Activated CD4-positive, alpha-beta T cell treated with anti-CD3 and anti-CD28 coated beads, Interleukin-2, amount 10 ng/mL, durations not matched to agents 7 days and 5 days (primary cell): ENCODE data around the gene CD55. TPM values are rescaled to one million over a fixed set of nuclear protein-coding genes. Genes with fewer than 3 reads are reported as not detected.

Source experiments
- CTCF ChIA-PET: fragments of 350-600 bp; sonication (Branson Sonifier 250); formaldehyde crosslinking; loops from one replicate; lab custom pipeline; 2021; ENCODE audit warnings: antibody characterized with exemption; lab: Charles Lee
- POLR2A ChIA-PET: fragments of 350-600 bp; sonication (Branson Sonifier 250); formaldehyde crosslinking; loops from one replicate; lab custom pipeline; 2021; ENCODE audit warnings: antibody characterized with exemption; lab: Charles Lee
- DNase-seq: peaks from one replicate; pipeline ENCODE4 v3.0.0-alpha.2; 2020
- H3K27ac Mint-ChIP-seq: one replicate; pipeline ENCODE4 v1.8.0; 2021; ENCODE audit warnings: mild to moderate bottlenecking, moderate library complexity, mixed read lengths
- H3K27me3 Mint-ChIP-seq: one replicate; pipeline ENCODE4 v1.8.0; 2021; ENCODE audit warnings: mixed read lengths
- H3K36me3 Mint-ChIP-seq: one replicate; pipeline ENCODE4 v1.8.0; 2021; ENCODE audit warnings: low read depth, mixed read lengths
- H3K4me1 Mint-ChIP-seq: one replicate; pipeline ENCODE4 v1.8.0; 2021; ENCODE audit warnings: mixed read lengths
- H3K4me3 Mint-ChIP-seq: one replicate; pipeline ENCODE4 v1.8.0; 2021; ENCODE audit warnings: mild to moderate bottlenecking, moderate library complexity, mixed read lengths
- H3K9me3 Mint-ChIP-seq: one replicate; pipeline ENCODE4 v1.8.0; 2021; ENCODE audit warnings: mixed read lengths
- total RNA-seq, 2 experiments: library from RNA; stranded (reverse); gene quantifications; one replicate each; pipeline ENCODE4 v1.2.3, GENCODE V29; 2021

The CD55 gene
- total RNA-seq, 2 experiments from 2014 or later, result 92.0 to 117 TPM

DNA sequence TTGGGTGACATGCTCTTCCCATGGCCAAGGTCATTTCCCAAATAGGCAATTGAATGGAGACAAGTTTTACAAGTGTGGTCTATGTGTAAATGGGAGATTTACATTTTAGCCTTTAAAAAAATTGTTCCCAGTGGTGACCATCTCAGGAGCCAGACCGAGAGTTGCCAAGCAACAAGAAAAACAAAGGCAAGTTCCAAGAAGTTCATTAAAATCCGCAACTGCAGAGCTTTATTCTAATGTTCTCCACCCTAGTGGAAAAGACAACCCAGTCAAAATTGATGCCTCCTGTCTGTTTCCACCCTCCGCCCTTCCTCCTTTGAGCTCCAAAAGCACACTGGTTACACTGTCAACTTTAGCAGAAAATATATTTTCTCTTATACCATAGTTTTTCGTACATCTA, 33.2 kb upstream of the CD55 start:
- H3K9me3 Mint-ChIP-seq, result peaks cover 35% of the 10 kb centered on the region
- H3K36me3 Mint-ChIP-seq, result peaks cover 20% of the 10 kb centered on the region
- H3K4me3 Mint-ChIP-seq, result no peak overlapping the region
- ChIA-PET POLR2A (no interaction called here), CTCF (interaction anchor here (1.0 kb wide), 1 partner anchor 18 kb away, joined by 4 read pairs; no protein-coding TSS in a partner anchor)
- H3K27ac Mint-ChIP-seq, result no peak overlapping the region
- H3K27me3 Mint-ChIP-seq, result no peaks in the 10 kb centered on the region
- H3K4me1 Mint-ChIP-seq, result peaks cover 30% of the 10 kb centered on the region
- DNase-seq, result no peak

DNA sequence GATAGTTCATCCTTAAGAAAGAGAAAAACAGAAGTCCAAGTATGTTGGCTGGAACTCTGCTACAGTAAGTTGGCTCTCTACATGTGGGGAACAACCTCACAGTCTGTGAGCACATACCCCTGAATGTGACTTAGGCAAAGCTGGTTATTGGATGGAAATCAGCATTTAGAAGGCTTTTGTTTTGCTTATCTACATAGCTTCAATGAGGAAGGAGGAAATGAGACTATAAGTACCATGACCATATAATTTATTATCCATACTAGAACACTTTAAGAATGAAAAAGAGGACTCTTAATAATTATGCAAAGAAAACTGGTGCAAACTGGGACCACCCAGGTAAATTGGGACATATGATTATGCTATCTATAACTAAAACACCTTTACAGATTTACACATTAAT, 31.7 kb upstream of the CD55 start:
- Mint-ChIP-seq H3K9me3 (peaks cover 38% of the 10 kb centered on the region), H3K27ac (no peak overlapping the region), H3K4me1 (peaks cover 17% of the 10 kb centered on the region), H3K27me3 (no peaks in the 10 kb centered on the region), H3K4me3 (no peak overlapping the region), H3K36me3 (peaks cover 20% of the 10 kb centered on the region)
- CTCF ChIA-PET, result no interaction called here
- POLR2A ChIA-PET, result no interaction called here
- DNase-seq, result no peak

DNA sequence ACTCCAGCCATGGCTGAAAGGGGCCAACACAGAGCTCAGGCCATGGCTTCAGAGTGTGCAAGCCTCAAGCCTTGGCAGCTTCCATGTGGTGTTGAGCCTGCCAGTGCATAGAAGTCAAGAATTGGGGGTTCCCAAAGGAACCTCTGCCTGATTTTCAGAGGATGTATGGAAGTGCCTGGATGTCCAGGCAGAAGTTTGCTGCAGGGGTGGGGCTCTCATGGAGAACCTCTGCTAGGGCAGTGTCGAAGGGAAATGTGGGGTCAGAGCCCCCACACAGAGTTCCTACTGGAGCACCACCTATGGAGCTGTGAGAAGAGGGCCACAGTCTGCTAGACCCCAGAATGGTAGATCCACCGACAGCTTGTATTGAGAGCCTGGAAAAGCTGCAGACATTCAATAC, 29.8 kb upstream of the CD55 start:
- H3K27ac Mint-ChIP-seq, result no peak overlapping the region
- DNase-seq, result no peak
- ChIA-PET CTCF (interaction anchor here (0.8 to 1.2 kb wide), 2 partner anchors 10 to 29 kb away, joined by 3 read pairs; no protein-coding TSS in a partner anchor), POLR2A (no interaction called here)
- peaks cover 13% of the 10 kb centered on the region for H3K36me3 Mint-ChIP-seq
- H3K4me3 Mint-ChIP-seq, result no peak overlapping the region
- no peaks in the 10 kb centered on the region for H3K27me3 Mint-ChIP-seq
- H3K4me1 Mint-ChIP-seq, result peaks cover 3% of the 10 kb centered on the region
- H3K9me3 Mint-ChIP-seq, result peaks cover 32% of the 10 kb centered on the region

DNA sequence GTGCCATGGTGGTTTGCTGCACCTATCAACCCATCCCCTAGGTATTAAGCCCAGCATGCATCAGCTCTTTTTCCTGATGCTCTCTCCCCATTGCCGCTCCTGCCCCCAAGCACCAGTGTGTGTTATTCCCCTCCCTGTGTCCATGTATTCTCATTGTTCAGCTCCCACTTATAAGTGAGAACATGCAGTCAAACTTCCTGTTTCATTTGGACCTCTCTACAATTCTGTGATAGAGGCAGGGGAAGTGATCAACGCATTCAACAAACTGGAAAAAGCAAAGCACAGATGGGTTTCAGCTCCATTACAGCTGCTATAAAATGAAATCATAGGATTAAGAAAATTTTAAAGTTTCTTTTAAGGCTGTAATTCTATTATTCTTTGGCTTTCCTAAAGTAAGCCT, 23.3 kb upstream of the CD55 start:
- Mint-ChIP-seq H3K36me3 (peaks cover 5% of the 10 kb centered on the region), H3K27me3 (no peaks in the 10 kb centered on the region), H3K4me3 (no peak overlapping the region), H3K27ac (no peak overlapping the region), H3K4me1 (peaks cover 16% of the 10 kb centered on the region), H3K9me3 (peaks cover 12% of the 10 kb centered on the region)
- no peak for DNase-seq
- ChIA-PET POLR2A (no interaction called here), CTCF (interaction anchor here (1.5 kb wide), 1 partner anchor 21 kb away, joined by 4 read pairs; no protein-coding TSS in a partner anchor)

DNA sequence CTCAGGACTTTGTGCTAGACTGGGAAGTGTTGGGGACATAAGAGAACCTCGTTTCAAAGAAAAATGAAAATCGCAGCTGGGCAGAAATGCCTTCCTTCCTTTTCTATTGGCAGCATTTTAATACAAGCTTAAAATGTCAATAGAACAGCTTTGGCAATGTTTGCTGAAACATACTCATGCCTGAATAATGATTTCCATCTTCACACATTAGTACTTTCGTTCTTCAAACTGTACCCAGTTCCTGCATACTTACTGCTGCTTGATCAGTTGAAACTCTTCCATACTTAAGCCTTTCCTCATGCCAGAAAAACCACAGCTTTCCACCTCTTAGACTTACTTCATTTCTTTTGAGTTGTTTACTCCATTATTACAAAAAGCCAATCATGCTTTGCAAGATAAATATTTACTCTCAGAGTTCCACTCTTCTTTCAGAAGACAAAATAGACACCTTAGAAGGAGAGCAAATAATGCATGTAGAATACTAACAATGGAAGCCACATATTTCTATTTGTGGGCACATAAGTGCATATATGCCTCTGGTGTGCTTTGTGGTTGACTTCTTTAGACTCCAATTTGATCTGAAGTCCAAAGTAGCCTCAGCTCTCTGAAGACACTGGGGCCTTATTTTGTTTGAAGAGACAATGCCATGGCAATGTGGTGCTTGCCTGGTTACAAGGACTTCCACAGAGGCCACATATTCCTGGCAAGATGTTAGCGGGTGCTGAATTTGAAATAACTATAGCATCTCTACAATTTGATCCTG, 22.7 kb upstream of the CD55 start:
- DNase-seq, result no peak
- peaks cover 13% of the 10 kb centered on the region for H3K9me3 Mint-ChIP-seq
- ChIA-PET POLR2A (no interaction called here), CTCF (interaction anchor here (1.5 kb wide), 1 partner anchor 21 kb away, joined by 4 read pairs; no protein-coding TSS in a partner anchor)
- H3K36me3 Mint-ChIP-seq, result peaks cover 8% of the 10 kb centered on the region
- no peaks in the 10 kb centered on the region for H3K27me3 Mint-ChIP-seq
- H3K4me1 Mint-ChIP-seq, result peaks cover 16% of the 10 kb centered on the region
- H3K27ac Mint-ChIP-seq, result no peak overlapping the region
- no peak overlapping the region for H3K4me3 Mint-ChIP-seq

DNA sequence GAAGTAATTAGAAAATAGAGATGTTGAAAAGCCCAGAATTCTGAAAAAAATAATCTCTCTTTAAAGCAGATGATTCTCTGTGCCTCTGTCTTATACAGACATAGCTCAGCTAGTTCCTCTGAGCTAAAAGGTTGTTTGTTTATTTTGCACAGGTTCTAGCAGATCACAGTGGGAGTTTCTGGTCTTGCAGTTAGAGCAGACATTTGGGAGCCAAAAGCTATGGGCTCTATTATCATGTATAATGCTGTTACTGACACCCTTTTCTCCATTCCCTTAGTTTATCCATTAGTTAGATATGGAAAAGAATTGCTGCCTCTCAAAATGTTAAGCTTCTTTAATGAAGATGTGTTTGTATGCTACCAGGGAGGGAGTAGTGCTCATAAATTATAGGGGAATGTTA, 20.5 kb upstream of the CD55 start:
- no peak overlapping the region for H3K27ac Mint-ChIP-seq
- DNase-seq, result no peak
- H3K27me3 Mint-ChIP-seq, result no peaks in the 10 kb centered on the region
- ChIA-PET POLR2A (no interaction called here), CTCF (no interaction called here)
- H3K4me1 Mint-ChIP-seq, result peaks cover 16% of the 10 kb centered on the region
- H3K36me3 Mint-ChIP-seq, result peaks cover 8% of the 10 kb centered on the region
- peaks cover 18% of the 10 kb centered on the region for H3K9me3 Mint-ChIP-seq
- no peak overlapping the region for H3K4me3 Mint-ChIP-seq

DNA sequence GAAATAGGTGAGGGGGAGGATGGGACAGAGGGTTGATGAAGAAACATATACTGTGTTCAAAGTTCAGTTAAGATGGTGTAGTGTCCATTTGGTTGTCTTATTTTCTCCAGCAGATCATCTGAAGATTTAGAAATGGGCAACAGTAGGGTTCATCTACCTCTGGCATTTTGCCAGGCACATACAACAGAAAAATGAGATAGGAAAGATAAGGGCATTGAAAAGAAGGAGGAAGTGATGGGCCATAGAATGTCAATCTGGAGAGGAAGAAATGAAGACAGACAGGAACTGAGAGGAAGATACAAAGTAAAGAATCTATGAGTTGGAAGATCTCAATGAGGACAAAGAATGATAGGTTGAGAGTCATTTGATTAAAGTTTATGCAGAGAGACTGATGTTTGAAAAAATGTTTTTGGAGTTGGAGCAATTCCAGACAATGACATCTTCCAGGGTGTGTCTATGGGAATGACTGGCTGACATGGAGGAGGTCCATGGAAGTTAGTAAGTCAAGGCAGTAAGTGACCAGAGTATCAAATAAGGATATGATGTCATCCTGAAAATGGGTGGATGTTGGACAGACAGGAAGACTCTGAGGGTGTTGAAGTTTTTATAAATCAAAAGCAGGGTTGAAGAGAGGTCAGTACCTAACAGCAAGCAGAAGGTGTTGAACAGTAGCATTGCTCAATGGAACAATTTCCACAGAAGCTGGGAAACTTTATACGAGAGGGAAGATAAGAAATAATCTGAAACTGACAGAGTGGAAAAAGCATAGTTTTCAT, 18.7 kb upstream of the CD55 start:
- H3K4me1 Mint-ChIP-seq, result peaks cover 16% of the 10 kb centered on the region
- H3K36me3 Mint-ChIP-seq, result peaks cover 8% of the 10 kb centered on the region
- CTCF ChIA-PET, result interaction anchor here (0.5 to 0.9 kb wide), 3 partner anchors 11 to 235 kb away, joined by 3 read pairs; no protein-coding TSS in a partner anchor
- POLR2A ChIA-PET, result no interaction called here
- no peak for DNase-seq
- no peak overlapping the region for H3K27ac Mint-ChIP-seq
- no peaks in the 10 kb centered on the region for H3K27me3 Mint-ChIP-seq
- H3K4me3 Mint-ChIP-seq, result no peak overlapping the region
- peaks cover 18% of the 10 kb centered on the region for H3K9me3 Mint-ChIP-seq

DNA sequence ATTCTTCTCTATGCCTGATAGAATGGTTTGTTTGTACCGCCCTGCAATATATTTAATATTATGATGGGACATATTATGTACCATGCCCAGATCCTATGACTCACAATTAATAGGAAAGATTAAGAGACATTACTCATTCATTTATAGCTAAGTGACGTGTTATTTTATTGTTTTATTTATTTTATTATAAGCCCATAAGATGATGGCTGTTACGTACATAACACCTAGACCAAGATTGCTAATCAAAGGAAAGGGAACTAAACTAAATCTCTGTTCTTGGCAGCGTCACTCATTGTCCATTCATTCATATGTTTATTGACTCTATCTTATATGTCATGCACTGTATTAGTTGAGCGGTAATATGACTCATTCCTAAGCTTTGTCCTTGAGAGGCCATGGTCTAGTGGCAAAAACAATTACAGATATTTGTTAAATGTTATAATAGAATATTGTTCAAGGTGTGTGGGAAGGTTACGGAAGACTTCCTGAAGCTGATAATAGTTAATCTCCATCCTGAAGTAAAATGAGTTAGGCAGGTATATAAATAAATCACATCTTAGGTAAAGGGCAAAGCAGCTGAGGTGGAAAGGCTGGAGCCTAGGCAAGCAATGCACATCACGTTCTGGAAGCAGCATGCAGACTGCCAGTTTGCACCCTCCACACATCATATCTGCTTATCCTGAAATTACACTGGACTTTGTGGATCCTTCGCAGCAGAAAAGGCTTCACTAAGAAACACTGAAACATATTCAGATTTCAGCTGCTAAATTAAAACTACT, 16.6 kb upstream of the CD55 start:
- H3K27ac Mint-ChIP-seq, result no peak overlapping the region
- H3K4me1 Mint-ChIP-seq, result peaks cover 25% of the 10 kb centered on the region
- ChIA-PET CTCF (no interaction called here), POLR2A (no interaction called here)
- no peak for DNase-seq
- H3K27me3 Mint-ChIP-seq, result no peaks in the 10 kb centered on the region
- peaks cover 8% of the 10 kb centered on the region for H3K36me3 Mint-ChIP-seq
- H3K9me3 Mint-ChIP-seq, result peaks cover 18% of the 10 kb centered on the region
- no peak overlapping the region for H3K4me3 Mint-ChIP-seq

DNA sequence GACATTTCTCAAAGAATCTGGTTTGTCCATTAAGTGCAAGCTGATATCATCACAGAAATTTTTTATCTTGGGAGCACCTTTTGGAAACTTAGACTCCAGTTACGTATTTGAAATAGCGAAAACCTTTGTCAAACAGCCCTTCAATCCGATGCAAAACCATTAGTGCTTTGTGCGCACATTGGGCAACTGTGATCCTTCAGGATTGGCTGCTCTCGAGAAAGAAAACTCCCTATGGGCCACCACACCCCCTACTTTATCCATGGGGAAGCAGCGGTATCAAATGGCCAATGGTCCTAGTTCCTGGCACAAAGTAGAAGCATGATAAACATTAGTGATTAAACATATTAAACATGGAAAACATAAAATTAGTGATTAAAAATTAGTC, 16.0 kb upstream of the CD55 start:
- DNase-seq, result no peak
- CTCF ChIA-PET, result no interaction called here
- H3K9me3 Mint-ChIP-seq, result peaks cover 18% of the 10 kb centered on the region
- POLR2A ChIA-PET, result no interaction called here
- peaks cover 29% of the 10 kb centered on the region for H3K4me1 Mint-ChIP-seq
- H3K27ac Mint-ChIP-seq, result no peak overlapping the region
- H3K27me3 Mint-ChIP-seq, result no peaks in the 10 kb centered on the region
- H3K4me3 Mint-ChIP-seq, result no peak overlapping the region
- H3K36me3 Mint-ChIP-seq, result peaks cover 8% of the 10 kb centered on the region

DNA sequence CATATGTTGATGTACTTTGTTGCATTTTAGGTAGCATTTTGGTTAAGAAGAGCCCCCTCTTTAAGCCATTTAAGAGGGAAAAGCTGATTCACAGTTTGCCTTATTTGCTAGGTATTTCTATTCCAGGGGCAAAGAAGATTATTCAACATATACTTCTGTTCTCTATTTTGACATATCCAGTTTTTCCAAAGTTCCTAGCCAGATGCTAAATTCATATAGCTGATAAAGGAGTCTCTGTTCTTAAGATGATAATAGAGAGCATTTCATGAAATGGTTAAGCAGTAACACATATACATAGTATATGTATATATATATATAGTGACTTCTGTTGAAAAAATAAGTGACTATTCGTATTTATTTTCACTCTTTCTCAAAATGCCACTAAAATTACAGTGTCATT, 15.5 kb upstream of the CD55 start:
- DNase-seq, result no peak
- POLR2A ChIA-PET, result no interaction called here
- Mint-ChIP-seq H3K27ac (no peak overlapping the region), H3K27me3 (no peaks in the 10 kb centered on the region), H3K4me1 (peaks cover 29% of the 10 kb centered on the region), H3K4me3 (no peak overlapping the region), H3K9me3 (peaks cover 18% of the 10 kb centered on the region), H3K36me3 (peaks cover 8% of the 10 kb centered on the region)
- CTCF ChIA-PET, result interaction anchor here (1.7 kb wide), 1 partner anchor 16 kb away, joined by 6 read pairs; the partner anchor contains the start of gene CD55

DNA sequence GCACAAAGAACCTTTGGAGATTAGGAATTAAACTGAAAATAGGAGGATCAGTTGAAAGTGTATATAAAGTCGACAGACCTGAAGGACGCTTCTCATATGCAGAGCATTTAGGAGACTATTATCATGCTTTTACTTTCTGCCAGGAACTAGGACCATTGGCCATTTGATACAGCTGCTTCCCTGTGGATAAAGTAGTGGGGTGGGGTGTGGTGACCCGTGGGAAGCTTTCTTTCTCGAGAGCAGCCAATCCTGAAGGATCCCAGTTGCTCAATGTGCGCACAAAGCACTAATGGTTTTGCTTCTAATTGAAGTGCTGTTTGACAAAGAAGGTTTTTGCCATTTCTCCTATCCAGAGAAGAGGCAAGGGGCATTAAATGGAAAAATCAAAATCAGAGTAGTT, 14.9 kb upstream of the CD55 start:
- no peak for DNase-seq
- H3K9me3 Mint-ChIP-seq, result peaks cover 18% of the 10 kb centered on the region
- ChIA-PET CTCF (interaction anchor here (1.7 kb wide), 1 partner anchor 15 kb away, joined by 6 read pairs; the partner anchor contains the start of gene CD55), POLR2A (no interaction called here)
- peaks cover 29% of the 10 kb centered on the region for H3K4me1 Mint-ChIP-seq
- no peak overlapping the region for H3K4me3 Mint-ChIP-seq
- no peak overlapping the region for H3K27ac Mint-ChIP-seq
- H3K36me3 Mint-ChIP-seq, result peaks cover 8% of the 10 kb centered on the region
- H3K27me3 Mint-ChIP-seq, result no peaks in the 10 kb centered on the region

DNA sequence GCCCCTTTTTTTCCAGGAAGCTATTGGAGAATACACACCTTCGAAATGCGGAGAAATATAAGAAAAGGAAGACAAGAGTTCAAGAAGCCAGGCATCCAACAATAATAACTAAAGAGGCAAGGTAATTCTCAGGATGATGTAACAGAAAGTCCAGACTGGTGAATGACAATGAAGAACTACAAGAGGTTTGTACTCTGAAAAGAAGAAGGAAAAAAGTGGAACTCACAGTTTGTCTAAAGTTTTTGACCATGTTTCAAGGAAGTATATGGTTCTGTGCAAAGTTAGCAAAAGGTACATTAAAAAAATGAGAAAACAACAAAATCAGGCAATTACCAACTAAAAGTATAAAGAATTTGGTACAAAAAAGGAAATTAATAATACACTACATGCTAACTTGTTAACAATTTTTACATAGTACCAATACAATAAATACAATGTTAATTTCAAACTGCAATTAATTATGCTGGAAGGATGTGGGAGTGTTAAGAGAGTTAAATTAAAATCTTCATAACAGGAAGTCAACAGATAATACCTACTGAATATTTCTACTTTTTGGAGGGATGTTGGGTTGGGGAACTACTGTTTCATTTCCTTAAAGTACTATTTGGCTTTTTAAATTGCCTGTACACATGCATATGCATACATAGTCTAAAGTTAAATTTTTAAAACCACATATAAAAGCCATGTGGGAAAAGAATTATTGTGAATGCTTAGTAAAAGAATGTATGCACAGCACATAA, 12.9 kb upstream of the CD55 start:
- no peak for DNase-seq
- ChIA-PET POLR2A (no interaction called here), CTCF (no interaction called here)
- Mint-ChIP-seq H3K36me3 (peaks cover under 1% of the 10 kb centered on the region), H3K27me3 (no peaks in the 10 kb centered on the region), H3K4me3 (no peak overlapping the region), H3K27ac (no peak overlapping the region), H3K4me1 (peaks cover 20% of the 10 kb centered on the region), H3K9me3 (peaks cover 6% of the 10 kb centered on the region)
